H7 (cell line): ENCODE data around the gene KCNMA1. TPM values are rescaled to one million over a fixed set of nuclear protein-coding genes. Genes with fewer than 3 reads are reported as not detected.
A peak's percentile ranks its signal among the peaks of the same experiment; 100 is the strongest.

Experiments
- DNase-seq: peaks from one replicate; pipeline ENCODE4 v3.0.0; 2012
- H3K27me3 ChIP-seq: 2 replicates; pipeline ENCODE4 v1.6.0; 2011; ENCODE audit warnings: mild to moderate bottlenecking, low read length; ENCODE audit not compliant: control insufficient read depth, insufficient read depth
- H3K36me3 ChIP-seq: replicated peaks from 2 replicates; pipeline ENCODE4 v1.5.1; 2011; ENCODE audit warnings: low read length; ENCODE audit not compliant: control insufficient read depth, insufficient read depth
- H3K4me3 ChIP-seq: 2 replicates; pipeline ENCODE4 v1.5.1; 2011; ENCODE audit warnings: low read depth, mild to moderate bottlenecking, control low read depth, low read length, moderate library complexity; ENCODE audit not compliant: insufficient read depth
- total RNA-seq: library from RNA; depleted of rRNA; stranded (reverse); fragments of >200 nt; shearing (Covaris generic); gene quantifications from 2 replicates; pipeline ENCODE4 v1.2.3, GENCODE V29; 2014

Gene KCNMA1
- total RNA-seq, 1 experiment from 2014 or later, result 0.94 TPM

- H3K36me3 ChIP-seq, result no peaks in the 10 kb centered on the region
- H3K27me3 ChIP-seq, result no peaks in the 10 kb centered on the region
- no peak overlapping the region for H3K4me3 ChIP-seq
- DNase-seq, result no peak
Observed at GRCh38 chr10:77500754-77501151, 136.9 kb downstream of the KCNMA1 start.

DNA sequence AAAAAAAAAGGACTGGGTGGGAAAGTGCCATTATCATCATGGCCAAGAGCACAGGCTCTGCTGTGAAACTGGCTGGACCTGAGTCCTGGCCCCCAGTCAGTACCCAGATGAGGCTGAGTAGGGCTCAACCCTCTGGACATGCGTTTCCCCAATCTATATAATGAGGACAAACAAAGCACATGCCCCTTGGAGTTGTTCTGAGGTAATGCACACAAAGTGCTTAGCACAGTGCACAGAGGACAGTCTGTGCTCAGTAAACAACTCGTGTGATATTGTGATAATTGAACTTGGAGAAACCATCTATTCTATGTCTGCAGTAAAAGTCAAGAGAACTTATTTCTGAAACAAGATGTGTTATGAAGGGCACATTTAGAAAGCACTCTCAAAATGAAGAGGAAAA, 138.8 kb downstream of the KCNMA1 start:
- no peaks in the 10 kb centered on the region for H3K36me3 ChIP-seq
- H3K27me3 ChIP-seq, result no peaks in the 10 kb centered on the region
- DNase-seq, result no peak
- no peak overlapping the region for H3K4me3 ChIP-seq

DNA sequence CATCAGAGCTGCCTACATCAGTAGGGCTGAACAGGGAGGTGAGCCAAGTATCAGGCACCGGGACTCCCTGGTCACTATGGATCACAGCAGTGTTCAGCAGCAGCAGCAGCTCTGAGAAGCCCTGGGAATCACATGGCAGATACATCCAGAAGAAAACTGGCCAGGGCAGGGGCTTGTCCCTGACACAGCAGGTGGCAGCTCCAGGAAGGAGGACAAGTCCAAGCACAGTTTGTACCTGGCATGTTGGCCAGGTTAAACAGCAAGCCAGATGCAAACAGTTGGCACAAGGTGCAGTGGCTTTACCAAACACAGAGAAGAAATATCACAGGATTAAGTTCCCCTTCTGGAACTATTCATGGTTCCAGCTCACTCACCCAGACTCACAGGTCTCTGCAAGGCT, 139.4 kb downstream of the KCNMA1 start:
- Histone ChIP-seq H3K4me3 (no peak overlapping the region), H3K36me3 (no peaks in the 10 kb centered on the region), H3K27me3 (no peaks in the 10 kb centered on the region)
- DNase-seq, result no peak

DNA sequence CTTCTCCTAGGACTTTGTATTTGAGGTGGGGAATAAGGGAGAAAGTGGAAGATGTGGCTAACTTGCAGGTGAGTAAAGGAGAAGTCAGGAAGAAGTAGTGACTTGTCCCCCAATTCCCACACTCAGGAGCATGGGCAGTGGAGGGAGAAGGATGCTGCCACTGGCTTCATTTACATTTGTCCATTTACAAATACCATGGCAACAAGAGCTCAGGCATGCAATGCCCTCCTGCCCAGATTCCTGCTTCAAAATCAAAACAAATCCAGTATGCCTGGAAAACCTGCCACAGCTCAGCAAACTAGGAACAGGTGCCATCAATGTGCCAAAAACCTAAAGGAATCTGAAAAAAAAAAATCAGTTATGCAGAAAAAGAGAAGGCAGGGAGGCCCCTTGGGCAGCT, 139.9 kb downstream of the KCNMA1 start:
- Histone ChIP-seq H3K4me3 (no peak overlapping the region), H3K27me3 (no peaks in the 10 kb centered on the region), H3K36me3 (no peaks in the 10 kb centered on the region)
- DNase-seq, result peak; percentile 54

- H3K36me3 ChIP-seq, result no peaks in the 10 kb centered on the region
- H3K4me3 ChIP-seq, result no peak overlapping the region
- no peaks in the 10 kb centered on the region for H3K27me3 ChIP-seq
- no peak for DNase-seq
Observed at GRCh38 chr10:77496941-77497420, 140.6 kb downstream of the KCNMA1 start.

DNA sequence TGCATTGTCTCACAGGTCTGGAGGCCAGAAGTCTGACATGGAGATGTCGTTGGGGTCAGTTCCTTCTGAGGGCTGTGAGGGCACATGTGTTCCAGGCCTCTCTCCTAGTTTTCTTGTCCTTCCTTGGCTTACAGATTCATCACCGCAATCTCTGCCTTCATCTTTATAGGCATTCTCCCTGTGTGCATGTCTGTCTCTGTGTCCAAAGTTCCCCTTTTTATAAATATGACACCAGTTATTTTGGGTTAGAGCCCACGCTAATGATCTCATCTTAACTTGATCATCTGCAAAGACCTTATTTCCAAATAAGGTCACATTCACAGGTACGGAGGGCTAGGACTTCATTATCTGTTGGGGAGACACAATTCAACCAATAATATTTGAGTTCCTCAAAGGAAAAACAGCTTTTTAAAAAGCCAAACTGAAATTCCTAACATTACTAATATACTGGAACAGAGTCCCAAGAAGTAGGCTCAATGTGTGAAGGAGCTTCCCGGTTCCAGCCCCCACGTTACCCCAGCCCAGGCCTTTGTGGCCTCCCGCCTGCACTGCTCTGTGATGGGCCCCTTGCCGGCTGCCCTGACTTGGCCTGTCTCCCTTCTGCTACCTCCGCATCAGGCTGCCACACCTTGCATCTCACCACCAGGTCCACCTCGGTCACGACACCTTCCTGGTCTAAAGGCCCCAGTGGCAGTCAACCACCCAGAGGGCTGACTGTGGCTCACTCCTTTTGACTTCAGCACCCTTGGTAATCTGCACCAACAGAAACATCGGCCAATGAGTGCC, 142.7 kb downstream of the KCNMA1 start:
- Histone ChIP-seq H3K27me3 (no peaks in the 10 kb centered on the region), H3K36me3 (no peaks in the 10 kb centered on the region), H3K4me3 (no peak overlapping the region)
- no peak for DNase-seq

GRCh38 chr10:77494327-77494726, 143.3 kb downstream of the KCNMA1 start:
- H3K36me3 ChIP-seq, result no peaks in the 10 kb centered on the region
- H3K4me3 ChIP-seq, result no peak overlapping the region
- no peaks in the 10 kb centered on the region for H3K27me3 ChIP-seq
- DNase-seq, result peak; percentile 80

GRCh38 chr10:77493851-77494261, 143.8 kb downstream of the KCNMA1 start:
- Histone ChIP-seq H3K36me3 (no peaks in the 10 kb centered on the region), H3K4me3 (no peak overlapping the region), H3K27me3 (no peaks in the 10 kb centered on the region)
- DNase-seq, result no peak

DNA sequence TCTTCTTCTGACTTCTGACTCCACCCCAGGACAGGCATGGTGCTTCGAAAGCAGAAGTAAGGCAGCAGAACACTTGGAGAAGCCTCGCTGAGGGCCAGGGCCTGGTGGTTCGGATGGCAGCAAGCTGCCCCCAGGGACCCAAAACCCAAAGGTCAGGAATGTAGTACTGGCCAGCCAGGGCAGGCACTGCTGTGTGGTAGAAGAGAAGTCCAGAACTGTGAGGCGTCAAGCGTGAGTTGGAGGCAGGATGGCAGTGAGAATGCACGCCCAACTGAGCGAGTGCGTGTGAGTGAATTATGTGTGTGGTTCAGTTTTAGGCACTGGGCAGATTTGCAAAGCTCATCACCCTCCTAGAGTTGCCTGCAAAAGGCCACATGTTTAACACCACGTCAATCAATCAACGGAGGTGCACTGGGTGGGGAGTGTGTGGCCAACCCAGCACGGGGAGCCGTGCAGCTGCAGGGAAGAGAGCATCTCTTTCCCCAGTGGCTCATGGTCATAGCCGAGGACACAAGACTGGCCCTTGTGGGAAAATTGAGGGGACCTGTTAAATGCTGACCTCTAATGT, 144.3 kb downstream of the KCNMA1 start:
- DNase-seq, result no peak
- Histone ChIP-seq H3K4me3 (no peak overlapping the region), H3K36me3 (no peaks in the 10 kb centered on the region), H3K27me3 (no peaks in the 10 kb centered on the region)

DNA sequence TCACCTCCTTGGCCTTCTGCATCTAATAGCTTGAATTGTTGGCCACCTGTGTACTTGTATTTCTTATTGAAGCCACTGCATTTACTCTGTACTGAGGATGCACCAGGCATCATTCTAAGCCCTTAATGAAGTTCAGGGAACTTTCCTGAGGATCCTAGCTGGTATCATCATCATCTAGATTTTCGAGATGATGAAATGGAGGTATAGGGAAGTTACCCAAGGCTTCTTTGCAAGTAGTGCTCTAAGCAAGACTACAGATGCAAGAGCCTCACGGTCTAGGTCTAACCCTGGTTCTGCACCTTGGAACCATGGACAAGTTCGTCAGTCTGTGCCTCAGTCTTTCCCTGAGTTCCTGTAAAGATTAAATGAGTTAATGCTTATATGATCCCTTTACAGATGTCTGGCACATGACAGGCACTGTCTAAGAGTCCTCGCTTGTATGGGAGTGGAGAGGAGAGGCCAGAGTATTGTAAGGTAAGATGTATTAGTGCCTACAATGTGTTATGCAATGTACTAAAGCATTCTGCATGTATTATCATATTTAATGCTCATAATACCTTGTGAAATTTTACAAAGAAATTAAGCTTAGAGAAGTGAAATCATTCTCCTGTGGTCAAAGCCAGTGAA, 145.1 kb downstream of the KCNMA1 start:
- no peak for DNase-seq
- Histone ChIP-seq H3K4me3 (no peak overlapping the region), H3K36me3 (no peaks in the 10 kb centered on the region), H3K27me3 (no peaks in the 10 kb centered on the region)

DNA sequence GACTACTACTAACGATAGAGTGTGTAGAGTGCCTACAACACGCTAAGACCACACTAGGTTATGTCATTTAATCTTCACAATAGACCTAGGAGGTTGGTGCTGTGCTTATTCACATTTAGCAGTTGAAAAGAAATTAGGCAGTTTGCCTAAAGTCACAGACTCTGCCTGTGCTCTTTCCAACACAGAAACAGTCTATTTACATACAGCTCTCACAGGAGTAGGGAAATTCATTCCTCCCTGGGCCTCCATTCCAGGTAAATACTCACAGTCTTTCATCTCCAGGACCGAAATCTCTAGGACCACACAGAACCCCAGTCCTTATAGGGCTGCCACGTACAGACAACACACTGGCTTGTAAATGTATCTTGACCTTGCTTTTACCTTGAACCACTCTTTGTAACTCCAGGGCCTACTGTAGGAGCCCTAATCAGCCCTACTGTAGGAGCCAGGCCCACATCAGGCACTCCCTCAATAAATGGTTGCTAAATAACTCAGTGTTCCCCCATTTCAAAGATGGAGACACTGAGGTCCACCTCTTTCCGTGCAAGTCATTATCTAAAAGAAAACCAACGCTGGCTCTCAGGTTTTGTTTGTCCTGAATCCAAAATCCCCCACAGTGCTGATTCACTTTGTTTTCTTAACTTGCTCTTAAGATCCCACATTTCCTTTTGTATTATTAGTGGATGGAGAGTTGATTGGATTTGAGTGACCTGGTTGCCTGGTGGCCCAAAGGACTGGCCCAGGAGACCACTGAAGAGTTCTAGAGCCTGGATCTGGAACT, 146.9 kb downstream of the KCNMA1 start:
- DNase-seq, result no peak
- no peak overlapping the region for H3K4me3 ChIP-seq
- H3K27me3 ChIP-seq, result no peaks in the 10 kb centered on the region
- no peaks in the 10 kb centered on the region for H3K36me3 ChIP-seq

- Histone ChIP-seq H3K36me3 (no peaks in the 10 kb centered on the region), H3K4me3 (no peak overlapping the region), H3K27me3 (no peaks in the 10 kb centered on the region)
- DNase-seq, result no peak
Observed at GRCh38 chr10:77486517-77486916, 151.1 kb downstream of the KCNMA1 start.

GRCh38 chr10:77485847-77486246, 151.8 kb downstream of the KCNMA1 start:
- Histone ChIP-seq H3K27me3 (no peaks in the 10 kb centered on the region), H3K4me3 (no peak overlapping the region), H3K36me3 (no peaks in the 10 kb centered on the region)
- no peak for DNase-seq

GRCh38 chr10:77482072-77482471, 155.5 kb downstream of the KCNMA1 start:
- H3K36me3 ChIP-seq, result no peaks in the 10 kb centered on the region
- no peaks in the 10 kb centered on the region for H3K27me3 ChIP-seq
- no peak overlapping the region for H3K4me3 ChIP-seq
- no peak for DNase-seq
